HCT116 (cell line): Measurements from ENCODE around the gene PRR9. TPM values are rescaled to one million over a fixed set of nuclear protein-coding genes. Genes with fewer than 3 reads are reported as not detected.

ENCODE experiments used
- ATAC-seq: fragments of 200-7000 bp; cut with Tn5 transposase; 2 replicates; pipeline ENCODE4 v1.9.1; 2020; ENCODE audit warnings: mild to moderate bottlenecking, moderate library complexity
- BruUV-seq: library from RNA; stranded (reverse); fragments of 400-500 nt; replicated peaks from 2 replicates; lab custom pipeline; 2021; lab: Mats Ljungman, UMichigan
- CTCF ChIA-PET: fragments of 300-600 bp; sonication (Branson Sonifier 250); formaldehyde crosslinking; loops from one replicate; lab custom pipeline; 2021; ENCODE audit warnings: antibody characterized with exemption; lab: Charles Lee
- POLR2A ChIA-PET: fragments of 300-600, 350-600 bp; sonication (Branson Sonifier 250); formaldehyde crosslinking; loops from one replicate; lab custom pipeline; 2021; ENCODE audit warnings: antibody characterized with exemption; lab: Charles Lee
- RAD21 ChIA-PET, 2 experiments: fragments of 300-600 bp; sonication (Branson Sonifier 250); formaldehyde crosslinking; loops; one replicate each; lab custom pipeline; 2023; ENCODE audit warnings: low total read pairs in 2 of 2; ENCODE audit not compliant: uncharacterized antibody in 2 of 2, unreplicated experiment in 2 of 2, low non-redundant PET in 1 of 2; lab: Charles Lee
- DNase-seq: peaks from one replicate; pipeline ENCODE4 v3.0.0-alpha.2; 2010; ENCODE audit warnings: low read depth, low spot score
- H2AFZ ChIP-seq: fragments of 200-600 bp; shearing (Covaris generic), sonication (generic); 2 replicates; pipeline ENCODE4 v1.6.1; 2017; ENCODE audit warnings: low read depth, mixed run types, mixed read lengths, antibody characterized with exemption, low read length; ENCODE audit not compliant: poor library complexity, severe bottlenecking
- H3K27ac ChIP-seq: 2 replicates; pipeline ENCODE4 v1.5.1; 2012; ENCODE audit warnings: low read depth, low read length
- H3K27me3 ChIP-seq: fragments of 200-600 bp; sonication (generic); 2 replicates; pipeline ENCODE4 v1.6.1; 2016; ENCODE audit warnings: mixed run types, low read length, mixed read lengths; ENCODE audit not compliant: insufficient read depth
- H3K36me3 ChIP-seq, 2 experiments: fragments of 200-500 bp in 1 of 2; fragments of 200-600 bp in 1 of 2; sonication (Bioruptor generic) in 1 of 2; sonication (generic) in 1 of 2; 2 replicates each; pipeline versions ENCODE4 v1.5.1 to v1.6.1; 2014 to 2016; ENCODE audit warnings: low read length in 2 of 2, inconsistent platforms in 1 of 2, mixed read lengths in 1 of 2, mixed run types in 1 of 2; ENCODE audit not compliant: insufficient read depth in 2 of 2, control insufficient read depth in 1 of 2
- H3K4me1 ChIP-seq, 2 experiments: fragments of 200-600 bp in 1 of 2; sonication (generic) in 1 of 2; 2 replicates each; pipeline versions ENCODE4 v1.5.1 to v1.6.1; 2012 to 2017; ENCODE audit warnings: low read length in 2 of 2, inconsistent platforms in 1 of 2, mild to moderate bottlenecking in 1 of 2, mixed read lengths in 1 of 2, mixed run types in 1 of 2, moderate library complexity in 1 of 2; ENCODE audit not compliant: insufficient read depth in 2 of 2, control insufficient read depth in 1 of 2
- H3K4me2 ChIP-seq: fragments of 200-600 bp; sonication (generic); 2 replicates; pipeline ENCODE4 v1.6.1; 2017; ENCODE audit warnings: mixed run types, low read length, mixed read lengths
- H3K4me3 ChIP-seq, 2 experiments: fragments of 200-600 bp in 1 of 2; sonication (generic) in 1 of 2; replicated peaks in 1 of 2; 2 replicates each; pipeline ENCODE4 v1.5.1; 2011 to 2016; ENCODE audit warnings: low read length in 2 of 2, control low read depth in 1 of 2, low read depth in 1 of 2, mild to moderate bottlenecking in 1 of 2, mixed read lengths in 1 of 2, mixed run types in 1 of 2
- H3K79me2 ChIP-seq: fragments of 200-600 bp; sonication (generic); 2 replicates; pipeline ENCODE4 v1.6.1; 2017; ENCODE audit warnings: mild to moderate bottlenecking, mixed run types, low read length, moderate library complexity, mixed read lengths; ENCODE audit not compliant: insufficient read depth
- H3K9ac ChIP-seq: fragments of 200-600 bp; sonication (generic); 2 replicates; pipeline ENCODE4 v1.6.1; 2016; ENCODE audit warnings: low read length, mixed read lengths
- H3K9me2 ChIP-seq: fragments of 200-600 bp; sonication (generic), shearing (Covaris generic); 2 replicates; pipeline ENCODE4 v1.6.1; 2017; ENCODE audit warnings: mixed run types, mild to moderate bottlenecking, moderate library complexity; ENCODE audit not compliant: insufficient read depth
- H3K9me3 ChIP-seq, 2 experiments: fragments of 200-500 bp in 1 of 2; fragments of 200-600 bp in 1 of 2; sonication (Bioruptor generic) in 1 of 2; sonication (generic) in 1 of 2; 2 replicates each; pipeline ENCODE4 v1.6.1; 2014 to 2017; ENCODE audit warnings: low read length in 2 of 2, mixed read lengths in 2 of 2, inconsistent platforms in 1 of 2, low read depth in 1 of 2, mild to moderate bottlenecking in 1 of 2, mixed run types in 1 of 2, moderate library complexity in 1 of 2; ENCODE audit not compliant: control insufficient read depth in 1 of 2, insufficient read depth in 1 of 2
- H4K20me1 ChIP-seq: fragments of 200-600 bp; sonication (generic), shearing (Covaris generic); 2 replicates; pipeline ENCODE4 v1.6.1; 2017; ENCODE audit warnings: mixed run types, mild to moderate bottlenecking, moderate library complexity; ENCODE audit not compliant: insufficient read depth
- ATF3 ChIP-seq: IDR thresholded peaks from 2 replicates; pipeline ENCODE4 v1.6.1; 2012
- CEBPB ChIP-seq: IDR thresholded peaks from 2 replicates; pipeline ENCODE4 v1.6.1; 2012; ENCODE audit warnings: low read depth
- EGR1 ChIP-seq: IDR thresholded peaks from 2 replicates; pipeline ENCODE4 v1.6.1; 2012; ENCODE audit warnings: low read depth
- ELF1 ChIP-seq: IDR thresholded peaks from 2 replicates; pipeline ENCODE4 v1.6.1; 2012; ENCODE audit warnings: low read depth, borderline replicate concordance
- EZH2phosphoT487 ChIP-seq: fragments of 200-600 bp; IDR thresholded peaks from 2 replicates; pipeline ENCODE4 v1.6.1; 2018; ENCODE audit warnings: antibody characterized with exemption, borderline replicate concordance
- JUND ChIP-seq: IDR thresholded peaks from 2 replicates; pipeline ENCODE4 v1.6.1; 2012
- POLR2A ChIP-seq: IDR thresholded peaks from 2 replicates; pipeline ENCODE4 v1.7.0; 2011; ENCODE audit warnings: borderline replicate concordance; ENCODE audit not compliant: insufficient read depth, insufficient read length; ENCODE audit errors: extremely low read depth
- RAD21 ChIP-seq: IDR thresholded peaks from 2 replicates; pipeline ENCODE4 v1.6.1; 2012; ENCODE audit warnings: low read depth, mild to moderate bottlenecking
- SP1 ChIP-seq: IDR thresholded peaks from 2 replicates; pipeline ENCODE4 v1.6.1; 2012; ENCODE audit warnings: low read depth
- SRF ChIP-seq: IDR thresholded peaks from 2 replicates; pipeline ENCODE4 v1.6.1; 2012; ENCODE audit warnings: low read depth
- ZBTB33 ChIP-seq: IDR thresholded peaks from 2 replicates; pipeline ENCODE4 v1.6.1; 2011; ENCODE audit warnings: mild to moderate bottlenecking, low read length, moderate library complexity; ENCODE audit not compliant: insufficient replicate concordance; ENCODE audit errors: extremely low read depth
- ZNF274 ChIP-seq: fragments of 200-500 bp; sonication (Bioruptor generic); IDR thresholded peaks from 2 replicates; pipeline ENCODE4 v1.6.1; 2014; ENCODE audit warnings: mild to moderate bottlenecking, low read depth, low read length, inconsistent platforms
- intact Hi-C: fragments of 100-400 bp; cut with micrococcal nuclease; formaldehyde crosslinking; loops from 2 replicates; pipeline ENCODE4 v1.10.0; 2022
- total RNA-seq: library from RNA; stranded (reverse); gene quantifications from one replicate; pipeline ENCODE4 v1.2.1, GENCODE V29; 2021; ENCODE audit not compliant: unreplicated experiment
- TF ChIP-seq, protein P1 (sequence below): IDR thresholded peaks from 2 replicates; pipeline ENCODE4 v1.6.1; 2012; ENCODE audit warnings: low read depth

PRR9 gene
- total RNA-seq, 1 experiment from 2014 or later = not detected

DNA sequence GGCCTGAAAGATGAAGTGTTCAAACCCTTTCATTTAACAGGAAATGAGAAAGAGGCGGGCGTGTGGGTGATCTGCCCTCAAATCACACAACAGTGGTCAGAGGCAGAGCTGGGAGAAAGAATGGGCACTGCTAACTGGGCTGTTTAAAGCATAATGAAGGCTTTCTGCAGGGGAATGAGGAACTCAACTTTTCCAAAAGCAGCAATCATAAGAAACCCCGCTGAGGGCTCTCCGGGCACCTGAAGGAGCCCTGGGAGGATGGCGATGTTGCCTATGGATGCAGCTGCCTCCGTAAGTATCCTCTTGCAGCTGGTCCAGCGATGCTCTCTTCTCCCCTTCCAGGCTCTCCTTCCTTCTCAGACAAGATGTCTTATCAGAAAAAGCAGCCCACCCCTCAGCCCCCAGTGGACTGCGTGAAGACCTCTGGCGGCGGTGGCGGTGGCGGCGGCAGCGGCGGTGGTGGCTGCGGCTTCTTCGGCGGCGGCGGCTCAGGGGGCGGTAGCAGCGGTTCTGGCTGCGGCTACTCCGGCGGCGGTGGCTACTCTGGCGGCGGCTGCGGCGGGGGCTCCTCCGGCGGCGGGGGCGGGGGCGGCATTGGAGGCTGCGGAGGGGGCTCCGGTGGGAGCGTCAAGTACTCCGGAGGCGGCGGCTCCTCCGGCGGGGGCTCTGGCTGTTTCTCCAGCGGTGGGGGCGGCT, 43.3 kb downstream of the PRR9 start (continued):
- TF ChIP-seq EZH2phosphoT487 (no peak), ZNF274 (no peak), SP1 (no peak), ELF1 (no peak), ZBTB33 (no peak)

DNA sequence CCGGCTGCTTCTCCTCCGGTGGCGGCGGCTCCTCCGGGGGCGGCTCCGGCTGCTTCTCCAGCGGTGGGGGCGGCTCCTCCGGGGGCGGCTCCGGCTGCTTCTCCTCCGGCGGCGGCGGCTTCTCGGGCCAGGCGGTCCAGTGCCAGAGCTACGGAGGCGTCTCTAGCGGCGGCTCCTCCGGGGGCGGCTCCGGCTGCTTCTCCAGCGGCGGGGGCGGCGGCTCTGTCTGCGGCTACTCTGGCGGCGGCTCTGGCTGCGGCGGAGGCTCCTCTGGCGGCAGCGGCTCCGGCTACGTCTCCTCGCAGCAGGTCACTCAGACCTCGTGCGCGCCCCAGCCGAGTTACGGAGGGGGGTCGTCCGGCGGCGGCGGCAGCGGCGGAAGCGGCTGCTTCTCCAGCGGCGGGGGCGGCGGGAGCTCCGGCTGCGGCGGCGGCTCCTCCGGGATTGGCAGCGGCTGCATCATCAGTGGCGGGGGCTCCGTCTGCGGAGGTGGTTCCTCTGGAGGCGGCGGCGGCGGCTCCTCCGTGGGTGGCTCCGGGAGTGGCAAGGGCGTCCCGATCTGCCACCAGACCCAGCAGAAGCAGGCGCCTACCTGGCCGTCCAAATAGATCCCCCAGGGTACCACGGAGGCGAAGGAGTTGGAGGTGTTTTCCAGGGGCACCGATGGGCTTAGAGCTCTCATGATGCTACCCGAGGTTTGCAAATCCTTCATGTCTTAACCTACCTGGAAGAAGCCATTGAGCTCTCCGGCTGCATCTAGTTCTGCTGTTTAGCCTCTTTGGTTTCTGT, 44.1 kb downstream of the PRR9 start:
- intact Hi-C loops = no loop called here
- no peak overlapping the region for H3K9ac ChIP-seq
- ChIA-PET POLR2A (no interaction called here), CTCF (interaction anchor here (1.7 kb wide), 1 partner anchor 27 kb away, joined by 4 read pairs; no protein-coding TSS in a partner anchor), RAD21 (no interaction called here)
- H3K27ac ChIP-seq = no peak overlapping the region
- H3K4me3 ChIP-seq = no peak overlapping the region
- H3K79me2 ChIP-seq = no peaks in the 10 kb centered on the region
- H3K4me1 ChIP-seq = no peaks in the 10 kb centered on the region
- no peak overlapping the region for H2AFZ ChIP-seq
- BruUV-seq = no TSS peak
- no peak for DNase-seq
- H3K9me2 ChIP-seq = no peaks in the 10 kb centered on the region
- peaks cover 42% of the 10 kb centered on the region for H3K27me3 ChIP-seq
- H4K20me1 ChIP-seq = no peaks in the 10 kb centered on the region
- no peaks in the 10 kb centered on the region for H3K36me3 ChIP-seq
- H3K9me3 ChIP-seq = no peaks in the 10 kb centered on the region
- H3K4me2 ChIP-seq = no peak overlapping the region
- no peak for ATAC-seq
- TF ChIP-seq JUND (no peak), ZBTB33 (no peak), SRF (no peak), POLR2A (no peak), EGR1 (no peak), CEBPB (no peak), RAD21 (no peak), ATF3 (no peak), ELF1 (no peak)
- TF ChIP-seq, protein P1, sequence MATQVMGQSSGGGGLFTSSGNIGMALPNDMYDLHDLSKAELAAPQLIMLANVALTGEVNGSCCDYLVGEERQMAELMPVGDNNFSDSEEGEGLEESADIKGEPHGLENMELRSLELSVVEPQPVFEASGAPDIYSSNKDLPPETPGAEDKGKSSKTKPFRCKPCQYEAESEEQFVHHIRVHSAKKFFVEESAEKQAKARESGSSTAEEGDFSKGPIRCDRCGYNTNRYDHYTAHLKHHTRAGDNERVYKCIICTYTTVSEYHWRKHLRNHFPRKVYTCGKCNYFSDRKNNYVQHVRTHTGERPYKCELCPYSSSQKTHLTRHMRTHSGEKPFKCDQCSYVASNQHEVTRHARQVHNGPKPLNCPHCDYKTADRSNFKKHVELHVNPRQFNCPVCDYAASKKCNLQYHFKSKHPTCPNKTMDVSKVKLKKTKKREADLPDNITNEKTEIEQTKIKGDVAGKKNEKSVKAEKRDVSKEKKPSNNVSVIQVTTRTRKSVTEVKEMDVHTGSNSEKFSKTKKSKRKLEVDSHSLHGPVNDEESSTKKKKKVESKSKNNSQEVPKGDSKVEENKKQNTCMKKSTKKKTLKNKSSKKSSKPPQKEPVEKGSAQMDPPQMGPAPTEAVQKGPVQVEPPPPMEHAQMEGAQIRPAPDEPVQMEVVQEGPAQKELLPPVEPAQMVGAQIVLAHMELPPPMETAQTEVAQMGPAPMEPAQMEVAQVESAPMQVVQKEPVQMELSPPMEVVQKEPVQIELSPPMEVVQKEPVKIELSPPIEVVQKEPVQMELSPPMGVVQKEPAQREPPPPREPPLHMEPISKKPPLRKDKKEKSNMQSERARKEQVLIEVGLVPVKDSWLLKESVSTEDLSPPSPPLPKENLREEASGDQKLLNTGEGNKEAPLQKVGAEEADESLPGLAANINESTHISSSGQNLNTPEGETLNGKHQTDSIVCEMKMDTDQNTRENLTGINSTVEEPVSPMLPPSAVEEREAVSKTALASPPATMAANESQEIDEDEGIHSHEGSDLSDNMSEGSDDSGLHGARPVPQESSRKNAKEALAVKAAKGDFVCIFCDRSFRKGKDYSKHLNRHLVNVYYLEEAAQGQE = no peak
